Breast epithelium (tissue), 4 donors: ENCODE data around the gene ZNF600. TPM values are rescaled to one million over a fixed set of nuclear protein-coding genes. Genes with fewer than 3 reads are reported as not detected.
"Not testable (repeated sequence)": the region's sequence is repeated elsewhere in the genome, so short reads cannot be mapped to it uniquely, and the experiment has no call there.

Experiments used
- DNase-seq, 2 donors: peaks; one replicate each; pipeline ENCODE4 v3.0.0-alpha.2; 2019; ENCODE audit warnings: low spot score in 2 of 2
- H3K27ac ChIP-seq, 2 donors: fragments of 200-600 bp; sonication (generic) in 1 of 2; one replicate each; pipeline ENCODE4 v1.5.1; 2016 to 2019; ENCODE audit warnings: mild to moderate bottlenecking in 1 of 2
- H3K27me3 ChIP-seq, 2 donors: fragments of 200-600 bp; sonication (generic) in 1 of 2; one replicate each; pipeline versions ENCODE4 v1.5.1 to v1.6.0; 2017 to 2019; ENCODE audit warnings: control low read depth in 1 of 2, mild to moderate bottlenecking in 1 of 2
- H3K36me3 ChIP-seq: fragments of 200-600 bp; one replicate; pipeline ENCODE4 v1.5.1; 2019
- H3K4me1 ChIP-seq, 2 donors: fragments of 200-600 bp; sonication (generic); one replicate each; pipeline ENCODE4 v1.5.1; 2016 to 2019; ENCODE audit warnings: control low read depth in 1 of 2
- H3K4me3 ChIP-seq, 3 donors: fragments of 200-600 bp; sonication (generic); 1 replicate in 2 of 3; 2 replicates in 1 of 3; pipeline ENCODE4 v1.5.1; 2016 to 2019; ENCODE audit warnings: mild to moderate bottlenecking in 3 of 3, moderate library complexity in 2 of 3
- H3K9me3 ChIP-seq, 2 donors: fragments of 200-600 bp; sonication (generic) in 1 of 2; one replicate each; pipeline ENCODE4 v1.5.1; 2016 to 2019; ENCODE audit warnings: control low read depth in 1 of 2
- CTCF ChIP-seq, 3 donors: fragments of 450-650 bp; IDR thresholded peaks; one replicate each; pipeline ENCODE4 v1.5.1; 2016 to 2017; ENCODE audit warnings: antibody characterized with exemption in 3 of 3, mild to moderate bottlenecking in 3 of 3, moderate library complexity in 3 of 3
- POLR2A ChIP-seq: fragments of 450-650 bp; IDR thresholded peaks from one replicate; pipeline ENCODE4 v1.6.1; 2016; ENCODE audit warnings: antibody characterized with exemption, mild to moderate bottlenecking, moderate library complexity
- POLR2AphosphoS5 ChIP-seq, 3 donors: sonication (generic); formaldehyde crosslinking; IDR thresholded peaks; one replicate each; pipeline ENCODE4 v1.6.1; 2017; ENCODE audit warnings: antibody characterized with exemption in 3 of 3
- intact Hi-C: fragments of 100-400 bp; cut with DNase I; formaldehyde crosslinking; loops from one replicate; pipeline ENCODE4 v1.15.1; 2023; ENCODE audit warnings: low total_unique reads
- total RNA-seq, 3 donors: library from RNA; depleted of rRNA; stranded (reverse); fragments of >200 nt; gene quantifications; one replicate each; pipeline ENCODE4 v1.1.0, GENCODE V29; 2016

ZNF600 gene
- total RNA-seq, 3 donors from 2014 or later, result 9.8 to 13.3 (median 12.4) TPM

DNA sequence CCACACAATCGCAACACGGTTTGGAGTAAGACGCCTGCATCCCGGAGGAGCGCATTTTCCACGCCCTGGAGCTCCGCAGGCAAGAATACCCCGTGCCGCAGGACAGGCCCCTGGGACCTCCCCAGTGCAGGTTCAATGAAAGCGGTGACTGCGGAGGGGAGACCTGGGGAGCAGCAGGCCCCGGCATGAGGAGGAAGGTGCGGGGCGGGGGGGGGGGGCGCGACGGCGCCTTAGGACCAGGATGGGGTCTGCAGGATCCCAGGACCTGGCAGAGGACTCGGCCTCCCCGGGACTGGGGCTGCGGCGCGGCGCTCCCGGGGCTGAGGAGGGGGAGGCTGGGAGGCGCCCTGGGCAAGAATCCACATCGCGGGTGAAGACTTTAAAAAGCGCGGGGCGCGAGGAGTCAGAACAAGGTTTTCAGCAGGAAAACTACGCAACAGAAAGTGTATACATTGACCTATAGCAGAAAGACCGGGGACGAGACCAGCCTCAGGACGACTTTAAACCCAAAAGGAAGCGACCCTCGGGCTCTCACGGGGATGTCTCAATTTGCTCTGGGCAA, 52.2 kb downstream of the ZNF600 start:
- DNase-seq, result no peak

GRCh38 chr19:52726051-52726450, 60.5 kb downstream of the ZNF600 start:
- H3K27ac ChIP-seq, DNase-seq, H3K4me3 ChIP-seq, H3K36me3 ChIP-seq, H3K27me3 ChIP-seq, intact Hi-C loops, H3K9me3 ChIP-seq, H3K4me1 ChIP-seq: not testable (repeated sequence)

More for the DNA sequence above, 52.2 kb downstream of the ZNF600 start:
- TF ChIP-seq POLR2AphosphoS5 (IDR thresholded peaks at IDR 0.05), result no peak
- TF ChIP-seq CTCF (IDR thresholded peaks at IDR 0.05), result no peak
- no peak for TF ChIP-seq POLR2A
- Histone ChIP-seq H3K36me3 (no peaks in the 10 kb centered on the region), H3K27me3 (no peaks in the 10 kb centered on the region), H3K4me3 (peak overlapping the region; percentile 84 to 86 (median 85)), H3K27ac (peak overlapping the region; percentile 87 to 89), H3K4me1 (no peaks in the 10 kb centered on the region), H3K9me3 (no peaks in the 10 kb centered on the region)
- intact Hi-C loops, result no loop called here

DNA sequence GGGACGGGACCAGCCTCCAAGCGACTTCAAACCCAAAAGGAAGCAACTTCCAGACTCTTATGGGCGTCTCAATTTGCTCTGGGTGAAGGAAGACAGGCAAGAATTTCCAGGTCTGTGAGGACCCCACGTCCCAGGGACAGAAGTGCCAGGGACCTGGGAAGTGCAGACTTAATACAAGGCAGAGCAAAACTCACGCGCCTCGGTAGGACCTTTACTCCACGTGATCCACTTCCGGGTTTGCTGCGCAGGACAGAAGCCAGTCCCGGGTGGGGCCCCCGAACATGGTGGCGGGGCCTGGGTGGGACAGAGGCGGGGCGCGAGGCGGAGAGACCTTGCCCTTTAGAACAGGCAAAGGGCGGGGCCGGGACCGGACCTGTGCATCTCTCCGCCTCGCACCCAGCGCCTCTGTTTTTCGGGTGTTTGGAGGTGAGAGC, 61.0 kb downstream of the ZNF600 start:
- Histone ChIP-seq H3K27ac (no peak overlapping the region), H3K4me1 (no peaks in the 10 kb centered on the region), H3K9me3 (peaks cover 0 to 5% of the 10 kb centered on the region in 2 donors), H3K27me3 (no peaks in the 10 kb centered on the region), H3K4me3 (no peak overlapping the region), H3K36me3 (no peaks in the 10 kb centered on the region)
- TF ChIP-seq POLR2A (no peak), POLR2AphosphoS5 (IDR thresholded peaks at IDR 0.05) (no peak), CTCF (IDR thresholded peaks at IDR 0.05) (no peak)
- no peak for DNase-seq
- intact Hi-C loops, result no loop called here

GRCh38 chr19:52724701-52725514, 61.7 kb downstream of the ZNF600 start:
- TF ChIP-seq POLR2AphosphoS5 (IDR thresholded peaks at IDR 0.05), result no peak
- no peak for DNase-seq
- H3K9me3 ChIP-seq, result peaks cover 0 to 5% of the 10 kb centered on the region in 2 donors
- intact Hi-C loops, result no loop called here
- H3K4me3 ChIP-seq, result no peak overlapping the region
- H3K36me3 ChIP-seq, result no peaks in the 10 kb centered on the region
- H3K27ac ChIP-seq, result no peak overlapping the region
- no peaks in the 10 kb centered on the region for H3K4me1 ChIP-seq
- no peaks in the 10 kb centered on the region for H3K27me3 ChIP-seq

- intact Hi-C loops, H3K36me3 ChIP-seq, H3K27me3 ChIP-seq, H3K27ac ChIP-seq, DNase-seq, H3K4me1 ChIP-seq, H3K4me3 ChIP-seq, H3K9me3 ChIP-seq: not testable (repeated sequence)
Measured at GRCh38 chr19:52723907-52724598, 62.5 kb downstream of the ZNF600 start.

- Histone ChIP-seq H3K27me3 (no peaks in the 10 kb centered on the region), H3K27ac (no peak overlapping the region), H3K9me3 (peaks cover 0 to 5% of the 10 kb centered on the region in 2 donors), H3K36me3 (no peaks in the 10 kb centered on the region), H3K4me1 (no peaks in the 10 kb centered on the region), H3K4me3 (no peak overlapping the region)
- DNase-seq, result no peak
- no peak for TF ChIP-seq CTCF (IDR thresholded peaks at IDR 0.05)
- TF ChIP-seq POLR2AphosphoS5 (IDR thresholded peaks at IDR 0.05), result no peak
- no peak for TF ChIP-seq POLR2A
- intact Hi-C loops, result no loop called here
Measured at GRCh38 chr19:52722062-52723003, 64.3 kb downstream of the ZNF600 start.

GRCh38 chr19:52720541-52720940, 66.0 kb downstream of the ZNF600 start:
- H3K9me3 ChIP-seq, H3K27me3 ChIP-seq, H3K27ac ChIP-seq, intact Hi-C loops, H3K4me1 ChIP-seq, H3K4me3 ChIP-seq, H3K36me3 ChIP-seq, DNase-seq: not testable (repeated sequence)
